SK-N-SH (cell line): ENCODE measurements around the gene INPPL1.

Experiments used
- CTCF ChIP-seq: fragments of 200-600 bp; sonication (generic); IDR thresholded peaks from 2 replicates; pipeline ENCODE4 v1.6.1; 2017; ENCODE audit warnings: antibody characterized with exemption, mild to moderate bottlenecking, moderate library complexity
- EP300 ChIP-seq, 2 experiments: IDR thresholded peaks; 2 replicates each; pipeline versions ENCODE4 v1.4.0 to v1.6.1; 2012; ENCODE audit warnings: borderline replicate concordance in 1 of 2, low read depth in 1 of 2, low read length in 1 of 2
- EZH2phosphoT487 ChIP-seq: fragments of 200-600 bp; sonication (generic); IDR thresholded peaks from 2 replicates; pipeline ENCODE4 v1.6.1; 2017; ENCODE audit warnings: low read depth, mixed run types, mild to moderate bottlenecking, antibody characterized with exemption, moderate library complexity, borderline replicate concordance
- FOXJ3 ChIP-seq: sonication (generic); formaldehyde crosslinking; IDR thresholded peaks from 2 replicates; pipeline ENCODE4 v1.5.1; 2020; ENCODE audit warnings: mild to moderate bottlenecking, missing genetic modification reagents
- MEF2A ChIP-seq: IDR thresholded peaks from 2 replicates; pipeline ENCODE4 v1.4.0; 2012; ENCODE audit warnings: low read depth, borderline replicate concordance
- NFIC ChIP-seq: IDR thresholded peaks from 2 replicates; pipeline ENCODE4 v1.4.0; 2012; ENCODE audit warnings: borderline replicate concordance
- NRF1 ChIP-seq: IDR thresholded peaks from 2 replicates; pipeline ENCODE4 v1.6.1; 2012; ENCODE audit warnings: low read depth, mild to moderate bottlenecking, low read length
- PBX3 ChIP-seq: IDR thresholded peaks from 2 replicates; pipeline ENCODE4; 2012
- POLR2AphosphoS5 ChIP-seq: IDR thresholded peaks from 2 replicates; pipeline ENCODE4 v1.6.1; 2012; ENCODE audit warnings: low read depth, low read length
- RAD21 ChIP-seq: IDR thresholded peaks from 2 replicates; pipeline ENCODE4 v1.6.1; 2012; ENCODE audit warnings: mild to moderate bottlenecking, low read length
- RCOR1 ChIP-seq: fragments of 150-350 bp; IDR thresholded peaks from 2 replicates; pipeline ENCODE4 v1.6.1; 2017; ENCODE audit warnings: antibody characterized with exemption, low read length
- REST ChIP-seq: IDR thresholded peaks from 2 replicates; pipeline ENCODE4 v1.6.1; 2012; ENCODE audit warnings: mild to moderate bottlenecking, low read depth, low read length, moderate library complexity
- TEAD4 ChIP-seq: IDR thresholded peaks from 2 replicates; pipeline ENCODE4 v1.4.0; 2012; ENCODE audit warnings: mild to moderate bottlenecking, borderline replicate concordance; ENCODE audit not compliant: insufficient read depth
- USF2 ChIP-seq: fragments of 150-350 bp; IDR thresholded peaks from 2 replicates; pipeline ENCODE4 v1.6.1; 2017; ENCODE audit warnings: antibody characterized with exemption, low read length, low read depth, borderline replicate concordance

- TF ChIP-seq RCOR1 (no peak), EP300 (IDR thresholded peaks at IDR 0.05; ENCODE audit: borderline replicate concordance in 1 of 2, low read depth in 1 of 2, low read length in 1 of 2) (no peak), RAD21 (no peak), USF2 (no peak), EZH2phosphoT487 (no peak), CTCF (no peak), NRF1 (no peak), PBX3 (no peak), REST (no peak), TEAD4 (no peak), NFIC (no peak), FOXJ3 (no peak), MEF2A (no peak), POLR2AphosphoS5 (no peak)
Observed at GRCh38 chr11:72231396-72232259, 7.1 kb downstream of the INPPL1 start.
